GM12865 (cell line): ENCODE measurements around the gene SUV39H2.
"Not testable (repeated sequence)": the region's sequence is repeated elsewhere in the genome, so short reads cannot be mapped to it uniquely, and the experiment has no call there.

Experiments
- DNase-seq: peaks from one replicate; pipeline ENCODE4 v3.0.0; 2010; ENCODE audit warnings: low read depth
- H3K4me3 ChIP-seq: 2 replicates; pipeline ENCODE4 v1.5.1; 2011; ENCODE audit warnings: mild to moderate bottlenecking, low read depth, low read length, control low read depth
- TF ChIP-seq, protein P1 (sequence below): IDR thresholded peaks from 2 replicates; pipeline ENCODE4 v1.5.1; 2011; ENCODE audit warnings: low read length, control low read depth, low read depth, inconsistent platforms; ENCODE audit not compliant: insufficient read depth; ENCODE audit errors: missing control alignments

SUV39H2 gene

DNA sequence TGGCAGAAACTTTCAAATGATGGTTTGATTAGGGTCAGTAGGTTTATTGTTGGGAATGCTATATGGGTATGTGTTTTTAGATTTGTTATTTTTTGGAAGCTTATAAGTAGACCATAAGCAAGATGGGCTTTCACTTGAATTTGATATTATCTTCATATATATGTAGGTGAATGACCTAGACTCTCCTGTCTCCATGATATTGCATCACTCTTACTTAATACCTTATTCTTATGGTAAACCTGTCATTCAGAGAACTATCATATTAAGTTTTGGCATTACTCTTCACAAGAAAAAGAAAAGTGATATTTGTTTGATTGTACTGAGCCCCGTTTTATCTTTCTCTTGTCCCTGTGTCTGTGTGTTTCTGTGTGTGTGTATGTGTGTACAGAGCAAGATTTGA lies 23.2 kb upstream of the SUV39H2 start:
- no peak for DNase-seq
- TF ChIP-seq, protein P1, sequence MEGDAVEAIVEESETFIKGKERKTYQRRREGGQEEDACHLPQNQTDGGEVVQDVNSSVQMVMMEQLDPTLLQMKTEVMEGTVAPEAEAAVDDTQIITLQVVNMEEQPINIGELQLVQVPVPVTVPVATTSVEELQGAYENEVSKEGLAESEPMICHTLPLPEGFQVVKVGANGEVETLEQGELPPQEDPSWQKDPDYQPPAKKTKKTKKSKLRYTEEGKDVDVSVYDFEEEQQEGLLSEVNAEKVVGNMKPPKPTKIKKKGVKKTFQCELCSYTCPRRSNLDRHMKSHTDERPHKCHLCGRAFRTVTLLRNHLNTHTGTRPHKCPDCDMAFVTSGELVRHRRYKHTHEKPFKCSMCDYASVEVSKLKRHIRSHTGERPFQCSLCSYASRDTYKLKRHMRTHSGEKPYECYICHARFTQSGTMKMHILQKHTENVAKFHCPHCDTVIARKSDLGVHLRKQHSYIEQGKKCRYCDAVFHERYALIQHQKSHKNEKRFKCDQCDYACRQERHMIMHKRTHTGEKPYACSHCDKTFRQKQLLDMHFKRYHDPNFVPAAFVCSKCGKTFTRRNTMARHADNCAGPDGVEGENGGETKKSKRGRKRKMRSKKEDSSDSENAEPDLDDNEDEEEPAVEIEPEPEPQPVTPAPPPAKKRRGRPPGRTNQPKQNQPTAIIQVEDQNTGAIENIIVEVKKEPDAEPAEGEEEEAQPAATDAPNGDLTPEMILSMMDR = no peak
- H3K4me3 ChIP-seq = no peak overlapping the region

DNA sequence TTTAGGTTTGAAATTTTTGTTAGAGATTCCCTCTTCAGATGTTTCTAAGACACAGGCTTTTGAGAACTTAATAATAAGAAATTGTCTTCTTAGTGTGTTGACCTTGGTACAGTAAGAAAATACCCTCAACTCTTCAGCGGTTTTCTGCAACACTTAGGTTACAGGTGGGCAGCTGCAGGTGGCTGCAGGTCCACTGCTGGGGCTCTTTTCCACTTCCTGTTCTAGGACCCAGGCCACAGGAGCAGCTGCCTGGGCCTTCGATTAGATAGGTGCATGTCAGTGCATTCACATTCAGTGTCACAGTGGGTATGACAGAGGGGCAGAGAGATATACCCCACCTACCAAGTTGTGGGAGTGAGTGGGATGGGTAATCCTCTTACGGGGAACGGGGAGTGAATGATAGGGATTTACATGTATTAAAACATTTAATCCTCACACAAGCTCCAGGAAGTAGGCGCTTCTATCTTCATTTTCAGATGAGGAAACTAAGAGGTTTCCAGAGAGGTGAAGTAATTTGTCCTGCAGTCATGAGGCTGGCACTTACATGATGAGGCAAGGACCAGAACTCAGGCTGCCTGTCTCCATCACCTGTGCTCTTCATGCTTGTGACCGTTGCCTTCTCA lies 20.2 kb upstream of the SUV39H2 start:
- no peak for DNase-seq
- H3K4me3 ChIP-seq = no peak overlapping the region
- TF ChIP-seq, protein P1 = no peak

DNA sequence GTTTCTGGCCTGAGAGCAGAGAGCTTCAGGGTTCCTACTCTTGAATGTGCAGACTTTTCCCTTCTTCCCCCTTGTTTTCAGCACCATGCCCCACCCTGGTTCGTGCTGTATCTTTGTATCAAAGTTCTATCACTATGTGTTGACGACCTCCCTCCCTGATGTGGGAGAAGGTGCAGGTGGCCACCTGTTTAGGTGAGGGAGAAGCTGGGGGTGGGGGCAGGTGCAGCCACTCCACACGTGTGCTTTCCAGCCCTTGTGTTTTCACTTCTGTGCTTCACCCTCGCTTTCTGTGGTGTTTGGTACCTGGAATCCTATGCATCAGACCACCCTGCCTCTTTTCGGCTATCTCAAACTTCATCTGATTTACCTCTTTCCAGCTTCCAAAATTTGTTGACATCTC lies 19.6 kb upstream of the SUV39H2 start:
- no peak overlapping the region for H3K4me3 ChIP-seq
- TF ChIP-seq, protein P1 = no peak
- DNase-seq = no peak

DNA sequence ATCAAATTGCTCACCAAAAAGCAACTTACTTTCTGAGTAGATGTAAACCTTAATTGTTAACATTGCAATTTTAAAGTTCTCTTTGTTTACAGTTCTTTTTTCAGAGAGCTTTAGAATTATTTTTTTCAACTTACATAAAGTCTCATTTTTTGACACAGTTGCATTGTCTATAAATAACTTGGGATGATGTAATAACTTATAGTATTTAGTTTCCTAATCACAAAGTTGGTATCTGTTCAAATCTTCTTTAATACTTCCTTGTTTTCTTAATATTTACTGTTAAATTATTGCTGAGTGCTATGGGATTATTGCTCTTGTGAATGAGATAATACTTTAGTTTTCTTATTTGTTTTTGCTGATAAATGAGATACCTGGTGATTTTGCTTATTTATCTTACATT lies 18.9 kb upstream of the SUV39H2 start:
- no peak for DNase-seq
- TF ChIP-seq, protein P1 = no peak
- H3K4me3 ChIP-seq = no peak overlapping the region

DNA sequence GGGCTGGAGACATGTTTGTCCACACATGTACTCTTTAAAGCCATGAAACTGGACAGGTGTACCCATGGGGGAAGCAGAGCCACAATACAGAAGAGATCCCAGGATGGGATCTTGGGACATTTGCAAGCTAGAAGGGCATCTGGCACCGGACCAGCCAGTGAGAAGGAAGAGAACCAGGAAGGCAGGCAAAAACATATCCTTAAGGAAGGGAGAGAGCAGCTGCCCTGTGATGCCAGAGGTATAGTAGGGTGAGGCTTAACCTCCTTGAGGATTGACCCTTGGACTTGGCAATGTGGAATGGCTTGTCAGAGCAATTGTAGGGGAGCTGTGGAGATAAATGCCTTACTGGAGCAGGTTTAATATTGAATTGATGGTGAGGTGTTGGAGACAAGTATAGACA lies 17.9 kb upstream of the SUV39H2 start:
- no peak overlapping the region for H3K4me3 ChIP-seq
- TF ChIP-seq, protein P1 = no peak
- no peak for DNase-seq

DNA sequence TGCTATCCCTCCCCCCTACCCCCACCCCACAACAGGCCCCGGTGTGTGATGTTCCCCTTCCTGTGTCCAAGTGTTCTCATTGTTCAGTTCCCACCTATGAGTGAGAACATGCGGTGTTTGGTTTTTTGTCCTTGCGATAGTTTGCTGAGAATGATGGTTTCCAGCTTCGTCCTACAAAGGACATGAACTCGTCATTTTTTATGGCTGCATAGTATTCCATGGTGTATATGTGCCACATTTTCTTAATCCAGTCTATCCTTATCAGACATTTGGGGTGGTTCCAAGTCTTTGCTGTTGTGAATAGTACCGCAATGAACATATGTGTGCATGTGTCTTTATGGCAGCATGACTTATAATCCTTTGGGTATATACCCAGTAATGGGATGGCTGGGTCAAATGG lies 14.2 kb upstream of the SUV39H2 start:
- not testable (repeated sequence) for H3K4me3 ChIP-seq, DNase-seq

DNA sequence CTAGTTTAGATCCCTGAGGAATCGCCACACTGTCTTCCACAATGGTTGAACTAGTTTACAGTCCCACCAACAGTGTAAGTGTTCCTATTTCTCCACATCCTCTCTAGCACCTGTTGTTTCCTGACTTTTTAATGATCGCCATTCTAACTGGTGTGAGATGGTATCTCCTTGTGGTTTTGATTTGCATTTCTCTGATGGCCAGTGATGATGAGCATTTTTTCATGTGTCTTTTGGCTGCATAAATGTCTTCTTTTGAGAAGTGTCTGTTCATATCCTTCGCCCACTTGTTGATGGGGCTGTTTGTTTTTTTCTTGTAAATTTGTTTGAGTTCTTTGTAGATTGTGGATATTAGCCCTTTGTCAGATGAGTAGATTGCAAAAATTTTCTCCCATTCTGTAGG lies 13.8 kb upstream of the SUV39H2 start:
- not testable (repeated sequence) for DNase-seq, H3K4me3 ChIP-seq

DNA sequence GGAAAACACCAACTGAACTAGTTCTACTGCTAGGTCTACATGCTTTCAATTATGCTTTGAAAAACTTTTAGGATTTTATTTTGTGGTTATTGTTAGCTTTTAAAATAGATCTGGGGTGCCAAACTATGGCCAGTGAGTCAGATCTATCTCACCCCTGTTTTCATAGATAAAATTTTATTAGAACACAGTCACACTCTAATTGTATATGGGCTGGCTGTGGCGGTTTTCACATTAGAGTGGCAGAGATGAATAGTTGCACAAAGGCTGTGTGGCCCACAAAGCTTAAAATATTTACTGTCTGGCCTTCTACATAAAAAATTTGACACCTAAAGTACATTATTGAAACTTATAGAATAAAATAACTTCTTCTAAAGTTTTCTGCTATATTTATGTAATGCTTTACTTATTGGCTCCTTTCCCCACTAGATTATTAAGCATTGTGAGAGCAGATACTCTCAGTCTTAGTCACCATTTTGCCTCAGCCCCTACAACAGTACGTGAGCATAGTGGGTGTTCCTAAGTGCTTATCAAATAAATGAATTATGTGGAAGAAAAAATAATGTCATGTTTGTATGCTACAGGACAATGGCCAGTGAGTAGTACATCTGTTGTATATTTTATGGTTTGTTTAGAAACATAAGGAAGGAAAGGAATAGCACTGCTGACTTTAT lies 5.4 kb upstream of the SUV39H2 start:
- H3K4me3 ChIP-seq = no peak overlapping the region

More for the DNA sequence above, 5.4 kb upstream of the SUV39H2 start:
- TF ChIP-seq, protein P1 = no peak
- DNase-seq = peak; percentile 43
